Activated CD8-positive, alpha-beta memory T cell treated with anti-CD3 and anti-CD28 coated beads for 1 hour (primary cell): ENCODE data around the gene FEM1A.
"Not testable (repeated sequence)": the region's sequence is repeated elsewhere in the genome, so short reads cannot be mapped to it uniquely, and the experiment has no call there.

Experiments used
- DNase-seq, 2 donors: peaks; one replicate each; pipeline ENCODE4 v3.0.0-alpha.2; 2020; ENCODE audit warnings: low read depth in 1 of 2; ENCODE audit errors: extremely low read depth in 1 of 2

The FEM1A gene

GRCh38 chr19:4811328-4812131, 20.0 kb downstream of the FEM1A start:
- peak; percentile 78 to 87 for DNase-seq

- no peak for DNase-seq
Observed at GRCh38 chr19:4814625-4815425, 23.3 kb downstream of the FEM1A start.

DNA sequence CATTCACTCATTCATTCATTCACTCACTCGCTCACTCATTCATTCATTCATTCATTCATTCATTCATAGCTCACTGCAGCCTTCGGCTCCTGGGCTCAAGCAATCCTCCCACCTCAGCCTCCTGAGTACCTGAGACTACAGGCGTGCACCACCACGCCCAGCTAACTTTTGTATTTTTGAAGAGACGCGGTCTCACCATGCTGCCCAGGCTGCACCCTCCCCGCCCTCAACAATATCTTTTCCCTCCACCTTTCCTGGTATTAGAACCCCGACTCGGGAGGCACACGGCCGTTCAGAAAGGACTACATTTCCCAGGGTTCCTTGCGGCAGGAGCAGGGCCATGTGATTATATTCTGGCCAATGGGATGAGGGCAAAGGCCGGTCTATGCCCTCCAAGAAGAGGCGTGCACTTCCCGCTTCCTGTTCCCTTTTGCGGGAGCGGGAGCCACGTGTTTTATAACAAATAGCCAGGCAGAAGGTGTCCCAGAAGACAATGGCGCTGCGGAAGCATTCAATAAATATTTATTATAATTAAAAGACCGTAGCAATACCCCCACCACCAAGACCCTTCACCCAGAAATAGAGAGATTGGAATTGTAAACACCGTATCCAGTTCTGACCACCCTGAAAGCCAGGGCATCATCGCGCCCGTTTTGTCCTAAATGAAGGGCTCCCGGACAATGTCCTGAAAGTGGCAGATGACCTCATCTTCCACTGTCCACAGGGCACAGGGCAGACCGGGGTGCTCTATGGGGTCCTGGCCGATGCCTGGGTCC, 24.1 kb downstream of the FEM1A start:
- peak; percentile 36 to 45 for DNase-seq

DNA sequence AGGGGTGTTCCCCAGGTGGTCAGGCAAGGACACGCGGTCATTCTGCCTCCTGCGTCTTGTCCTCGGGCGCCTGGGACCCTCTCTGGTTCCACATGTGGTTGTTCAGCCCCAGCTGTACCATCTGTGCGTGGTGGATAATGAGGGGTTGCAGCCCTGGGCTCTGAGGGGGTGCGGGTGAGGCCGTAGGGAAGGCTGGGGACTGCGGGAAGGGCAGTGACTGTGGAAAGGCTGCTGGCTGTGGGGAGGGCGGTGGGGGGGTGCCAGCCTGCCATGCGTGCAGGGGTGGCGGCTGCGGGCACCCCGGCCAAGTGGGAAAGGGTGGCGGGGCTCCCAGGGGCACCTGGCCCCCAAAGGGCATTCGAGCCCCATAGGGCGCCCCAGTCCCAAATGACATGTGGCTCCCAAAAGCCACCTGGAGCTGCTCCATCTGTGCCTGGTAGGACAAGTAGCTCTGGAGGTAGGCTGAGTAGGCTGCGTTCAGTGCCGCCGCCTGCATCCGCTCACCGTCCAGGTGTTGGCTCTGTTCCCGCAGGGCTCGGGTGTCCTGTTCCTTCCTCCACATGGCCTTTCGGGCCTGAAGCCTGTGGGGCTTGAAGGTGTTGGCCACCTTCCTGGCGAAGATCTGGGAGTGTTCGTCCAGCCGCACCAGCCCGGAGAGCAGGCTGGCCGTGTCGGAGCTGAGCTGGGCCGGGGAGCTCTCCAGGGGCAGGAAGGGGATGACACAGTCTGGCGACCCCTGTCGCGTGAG, 24.8 kb downstream of the FEM1A start:
- DNase-seq = no peak

GRCh38 chr19:4816950-4817278, 25.4 kb downstream of the FEM1A start:
- no peak for DNase-seq

DNA sequence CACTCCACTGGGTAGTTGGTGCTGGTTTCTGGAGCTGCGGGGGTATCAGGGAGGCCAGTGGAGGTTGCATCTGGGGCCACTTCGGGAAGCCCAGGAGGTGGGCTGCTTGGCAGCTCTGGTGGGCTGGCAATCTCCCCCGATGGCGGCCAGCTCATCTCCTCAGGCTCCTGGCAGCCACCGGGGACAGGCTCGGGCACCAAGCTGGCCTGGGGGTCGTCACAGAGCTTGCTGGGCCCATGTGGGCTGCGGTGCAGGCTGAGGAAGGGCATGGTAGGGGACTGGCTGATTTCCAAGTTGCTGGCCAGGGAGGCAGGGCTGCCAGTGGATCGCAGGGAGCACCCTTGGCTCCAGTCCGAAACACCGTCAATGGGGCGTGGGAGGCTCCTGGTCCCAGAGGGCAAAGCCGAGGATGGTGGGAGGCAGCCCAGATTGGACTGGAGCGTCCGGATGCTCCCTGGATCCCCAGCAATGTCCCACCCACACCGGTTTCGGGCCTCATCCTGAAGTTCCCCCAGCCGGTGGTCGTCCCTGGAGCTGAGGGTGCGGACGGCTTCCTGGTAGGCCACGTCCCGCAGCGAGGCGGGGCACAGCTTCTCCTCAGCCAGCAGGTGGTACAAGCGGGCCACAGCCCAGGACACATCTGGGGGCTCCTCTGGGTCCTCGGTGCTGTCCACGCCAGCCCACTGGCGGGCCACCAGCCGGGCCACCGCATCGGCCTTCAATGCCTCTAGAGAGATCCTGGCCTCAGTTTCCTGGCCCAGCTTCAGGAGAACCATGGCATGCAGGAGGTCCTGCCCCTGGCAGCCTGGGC, 26.1 kb downstream of the FEM1A start:
- no peak for DNase-seq

DNA sequence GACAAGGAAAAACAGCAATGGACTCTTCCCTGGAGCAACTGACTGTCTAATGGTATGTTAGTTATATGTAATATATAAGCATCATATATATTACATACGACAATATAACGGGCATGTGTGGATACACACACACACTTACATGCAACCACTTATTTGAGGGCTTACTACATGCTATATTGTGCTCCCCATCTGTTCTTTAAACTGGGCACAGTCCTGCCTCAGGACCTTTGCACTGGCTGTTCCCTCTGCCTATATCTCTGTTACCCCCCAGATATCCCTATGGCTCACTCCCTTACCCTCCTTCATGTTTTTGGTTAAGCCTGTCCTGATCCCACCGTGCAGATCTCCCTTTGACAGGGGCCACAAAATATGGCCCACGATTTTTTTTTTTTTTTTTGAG, 29.7 kb downstream of the FEM1A start:
- DNase-seq = no peak

DNA sequence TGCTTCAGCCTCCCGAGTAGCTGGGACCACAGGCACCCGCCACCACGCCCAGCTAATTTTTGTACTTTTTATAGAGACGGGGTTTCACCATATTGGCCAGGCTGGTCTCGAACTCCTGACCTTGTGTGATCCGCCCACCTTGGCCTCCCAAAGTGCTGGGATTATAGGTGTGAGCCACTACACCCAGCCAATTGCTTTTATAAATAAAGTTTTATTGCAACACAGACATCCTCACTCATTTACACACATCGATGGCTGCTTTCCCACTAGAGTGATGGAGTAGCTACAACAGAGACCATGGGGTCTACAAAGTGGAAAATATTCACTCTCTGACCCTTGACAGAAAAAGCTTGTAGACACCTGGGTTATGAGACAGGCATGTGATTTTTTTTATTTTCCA, 30.8 kb downstream of the FEM1A start:
- DNase-seq = not testable (repeated sequence)

DNA sequence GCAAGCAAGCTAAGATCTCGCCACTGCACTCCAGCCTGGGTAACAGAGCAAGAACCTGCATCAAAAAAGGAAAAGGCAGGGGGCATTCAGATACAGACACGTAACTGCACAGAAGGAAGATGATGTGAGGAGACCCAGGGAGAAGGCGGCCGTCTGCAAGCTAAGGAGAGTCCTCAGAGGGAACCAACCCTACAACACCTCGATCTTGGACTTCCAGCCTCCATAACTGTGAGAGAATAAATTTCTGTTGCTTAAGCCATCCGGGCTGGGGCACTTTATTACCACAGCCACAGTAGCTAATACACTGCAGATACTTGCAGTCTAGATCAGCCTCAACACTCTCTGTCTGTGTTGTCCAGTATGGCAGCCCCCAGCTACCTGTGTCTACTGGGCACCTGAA, 32.0 kb downstream of the FEM1A start:
- DNase-seq = no peak

GRCh38 chr19:4829001-4829712, 37.6 kb downstream of the FEM1A start:
- DNase-seq = no peak

- no peak for DNase-seq
Observed at GRCh38 chr19:4830332-4830731, 38.8 kb downstream of the FEM1A start.

GRCh38 chr19:4830768-4831265, 39.3 kb downstream of the FEM1A start:
- DNase-seq = no peak

DNA sequence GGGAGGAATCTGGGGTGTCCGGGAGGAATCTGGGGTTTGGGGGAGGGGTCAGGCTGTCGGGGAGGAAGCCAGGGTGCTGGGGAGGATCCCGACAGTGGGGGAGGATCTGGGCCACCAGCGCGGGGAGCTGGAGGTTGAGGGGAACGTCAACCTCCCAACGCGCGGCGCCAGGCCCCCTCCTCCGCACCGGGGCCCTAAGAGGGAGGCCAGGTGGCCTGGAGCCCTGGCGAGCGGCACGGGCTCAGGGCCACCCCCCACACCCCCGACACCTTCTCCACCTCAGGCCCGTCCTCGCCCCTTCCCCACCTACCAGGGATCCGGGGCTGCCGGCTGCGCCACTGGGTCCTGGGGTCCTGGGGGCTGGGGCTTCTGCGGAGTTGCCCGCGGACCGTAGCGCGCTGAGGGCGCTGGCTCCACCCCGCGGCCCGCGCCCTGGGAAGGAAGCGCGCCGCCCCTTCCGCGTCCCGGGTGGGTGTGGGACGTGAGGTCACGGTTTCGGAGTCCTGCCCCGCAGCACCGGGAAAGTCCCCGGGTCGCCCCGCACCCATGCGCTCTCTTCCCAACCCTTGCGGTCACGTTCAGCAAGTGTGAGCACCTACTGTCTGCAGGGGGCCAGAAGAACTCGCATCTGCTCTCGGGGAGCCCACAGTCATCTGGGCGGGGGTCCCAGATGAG, 39.9 kb downstream of the FEM1A start, which contains the start of gene TICAM1:
TICAM1 (minus strand) TSS at position 409 of the 675 bp plus-strand sequence. CDS start 13,335 bp downstream, outside the sequence.
- peak; percentile 33 to 60 for DNase-seq

GRCh38 chr19:4831979-4832340, 40.4 kb downstream of the FEM1A start:
- not testable (repeated sequence) for DNase-seq

- DNase-seq = no peak
Observed at GRCh38 chr19:4832776-4833175, 41.2 kb downstream of the FEM1A start.

GRCh38 chr19:4839192-4839591, 47.7 kb downstream of the FEM1A start:
- no peak for DNase-seq

- no peak for DNase-seq
Observed at GRCh38 chr19:4843647-4843965, 52.1 kb downstream of the FEM1A start.

DNA sequence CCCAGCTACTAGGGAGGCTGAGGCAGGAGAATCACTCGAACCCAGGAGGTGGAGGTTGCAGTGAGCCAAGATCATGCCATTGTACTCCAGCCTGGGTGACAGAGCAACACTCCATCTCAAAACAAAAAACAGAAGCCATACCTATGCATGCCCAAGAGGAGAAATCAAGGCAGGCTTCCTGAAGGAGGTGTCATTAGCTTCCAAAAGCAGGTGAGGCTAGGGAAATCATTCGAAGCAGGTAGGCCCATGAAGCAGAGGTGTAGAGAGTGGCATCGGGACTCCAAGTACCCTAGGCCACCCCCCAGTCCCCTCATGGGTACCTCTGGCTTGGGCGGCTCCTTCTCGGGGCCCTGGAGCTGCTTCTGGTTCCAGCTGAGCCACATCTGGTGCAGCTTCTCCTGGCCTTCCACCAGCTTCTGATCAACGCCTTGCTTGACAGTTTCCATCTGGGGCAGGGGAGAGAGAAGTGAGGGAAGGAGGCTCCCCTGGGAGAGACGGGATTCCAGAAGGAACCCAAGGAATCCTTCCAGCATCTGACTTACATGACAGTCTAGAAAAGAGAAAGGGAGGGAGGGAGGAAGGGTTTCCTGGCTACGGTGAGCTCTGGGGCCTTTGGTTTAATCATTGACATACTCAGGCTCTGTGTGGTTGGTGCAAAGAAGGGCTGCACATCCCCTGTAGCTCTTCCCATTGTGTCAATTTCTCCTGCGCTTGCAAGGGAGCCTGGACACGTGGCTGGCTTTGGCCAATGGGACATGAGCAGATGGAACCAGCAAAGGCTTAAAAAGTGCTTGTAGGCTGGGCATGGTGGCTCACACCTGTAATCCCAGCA, 53.0 kb downstream of the FEM1A start:
- no peak for DNase-seq
